GM19043 (cell line): Measurements from ENCODE around the gene KDM4C.

Source experiments
- ATAC-seq: cut with Tn5 transposase; IDR thresholded peaks from one replicate; pipeline ENCODE4 v1.9.1; 2021; ENCODE audit warnings: low read depth; ENCODE audit not compliant: unreplicated experiment

KDM4C gene

DNA sequence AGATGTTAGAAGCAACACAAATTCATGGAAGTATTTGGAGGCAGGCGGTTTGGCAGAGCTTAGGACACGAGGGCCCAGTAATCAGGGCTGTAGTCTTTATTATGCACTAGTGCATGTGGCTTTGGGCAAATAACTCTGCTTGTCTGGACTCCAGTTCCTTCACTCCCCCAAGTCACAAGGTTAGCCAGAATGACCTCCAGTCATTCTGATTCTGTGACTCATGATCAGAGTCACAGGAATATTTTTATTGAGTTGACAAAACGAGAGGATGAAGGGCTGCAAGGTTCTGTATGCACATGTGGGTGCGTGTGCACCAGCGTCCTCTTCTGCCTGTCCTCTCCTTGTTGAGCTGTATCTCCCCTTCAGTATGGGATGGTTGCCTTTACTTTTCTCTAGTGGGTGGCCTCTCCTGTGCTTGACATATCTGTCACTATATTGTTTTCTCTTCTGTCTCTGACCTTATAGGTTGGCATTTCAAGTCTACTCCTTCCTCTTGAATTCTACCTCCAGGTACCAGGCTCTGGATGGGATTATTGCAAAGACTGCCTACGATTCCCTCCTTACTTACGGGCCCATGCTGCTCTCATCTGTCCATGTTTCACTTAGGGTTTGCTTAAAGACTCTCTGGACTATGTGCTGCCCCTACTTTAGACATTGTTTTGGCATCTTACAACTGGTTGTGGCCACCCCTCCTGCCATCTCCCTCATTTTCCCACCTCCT is 94.6 kb downstream of the KDM4C start:
- no peak for ATAC-seq

GRCh38 chr9:6855860-6856259 is 98.1 kb downstream of the KDM4C start:
- ATAC-seq = no peak

DNA sequence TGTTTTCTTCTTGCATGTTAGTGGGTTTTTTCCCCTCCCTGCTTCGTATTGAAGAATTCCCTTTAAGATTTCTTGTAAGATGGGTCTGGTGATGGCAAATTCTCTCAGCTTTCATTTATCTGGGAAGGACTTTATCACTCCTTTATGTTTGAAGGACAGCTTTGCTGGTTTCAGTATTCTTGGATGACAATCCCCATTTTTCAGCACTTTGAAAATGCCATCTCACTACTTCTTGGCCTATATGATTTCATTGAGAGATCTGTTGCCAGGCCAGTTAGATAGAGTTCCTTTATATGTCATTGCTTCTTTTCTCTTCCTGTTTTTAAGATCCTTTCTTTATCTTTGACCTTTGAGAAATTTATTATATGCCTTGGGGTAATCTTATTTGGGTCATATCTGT is 106.3 kb downstream of the KDM4C start:
- ATAC-seq = no peak

GRCh38 chr9:6869081-6869948 is 111.5 kb downstream of the KDM4C start:
- no peak for ATAC-seq

DNA sequence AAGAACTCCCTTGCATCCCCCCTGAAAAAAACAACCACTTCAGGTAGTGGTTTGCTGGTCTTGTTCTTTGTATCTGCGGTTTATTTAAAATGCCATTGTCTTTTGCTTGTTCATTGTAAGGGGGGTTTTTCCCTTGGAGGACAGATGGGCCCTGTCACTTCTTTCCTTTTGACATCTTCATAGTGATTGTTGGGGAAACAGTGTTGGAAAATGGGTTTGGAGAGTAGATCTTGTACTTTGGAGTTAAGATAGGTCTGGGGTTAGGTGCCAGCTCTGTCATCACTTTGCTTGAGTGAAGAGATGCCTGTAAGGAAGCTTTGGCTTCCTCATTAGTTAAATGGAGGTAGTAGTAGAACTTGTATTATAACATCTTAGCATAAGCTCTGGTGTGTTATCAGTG is 112.4 kb downstream of the KDM4C start:
- no peak for ATAC-seq

DNA sequence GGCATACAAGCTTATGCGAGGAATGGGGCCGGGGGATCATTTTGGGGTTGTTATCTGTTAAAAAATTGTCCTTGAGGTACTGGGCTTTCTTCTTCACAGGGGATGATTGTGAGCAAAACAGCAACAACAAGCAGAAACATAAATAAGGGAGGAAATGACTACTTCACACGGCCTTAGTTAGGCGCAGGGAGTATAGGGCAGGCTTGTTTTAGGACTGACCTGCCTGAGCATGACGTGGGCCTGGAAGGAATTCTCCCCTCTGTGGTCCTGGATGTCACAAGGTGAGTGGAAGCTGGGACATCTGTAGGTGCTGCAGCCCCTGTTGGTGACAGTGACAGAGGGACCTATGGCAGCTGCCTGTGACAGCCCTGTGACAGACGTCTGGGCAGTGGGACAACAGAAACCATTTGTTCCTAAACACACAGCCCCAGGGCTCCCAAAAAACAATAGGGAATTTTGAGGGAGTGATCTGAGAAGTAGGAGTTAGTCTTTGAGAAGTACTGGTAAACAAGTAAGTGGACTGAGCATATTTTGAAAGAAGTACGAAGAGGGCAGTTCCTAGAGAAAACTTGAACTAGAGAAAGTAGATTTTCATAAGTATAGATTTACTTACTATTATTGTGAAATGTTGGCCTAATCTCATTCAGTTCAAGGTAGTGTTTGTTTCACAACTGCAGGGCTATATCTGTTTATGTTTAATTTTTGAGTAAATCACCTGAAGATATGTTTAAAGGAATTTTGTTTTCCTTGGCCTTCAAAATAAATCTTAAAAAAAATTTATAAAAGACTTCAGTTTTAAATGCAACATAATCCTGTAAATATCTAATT is 113.1 kb downstream of the KDM4C start:
- ATAC-seq = no peak

DNA sequence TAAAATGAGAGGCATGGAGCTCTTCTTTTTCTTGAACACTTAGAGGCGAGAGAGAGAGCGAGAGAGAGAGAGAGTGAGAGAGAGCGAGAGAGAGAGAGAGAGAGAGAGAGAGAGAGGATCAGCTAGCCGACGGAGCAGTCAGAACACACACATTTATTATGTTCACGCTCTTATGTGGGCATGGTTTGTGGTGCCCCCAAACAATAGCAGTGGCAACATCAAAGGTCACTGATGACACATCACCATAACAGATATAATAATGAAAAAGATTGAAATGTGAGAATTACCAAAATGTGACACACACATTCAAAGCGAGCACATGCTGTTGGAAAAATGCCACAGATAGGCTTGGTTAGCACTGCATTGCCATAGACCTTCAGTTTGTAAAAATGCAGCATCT is 116.1 kb downstream of the KDM4C start:
- no peak for ATAC-seq

DNA sequence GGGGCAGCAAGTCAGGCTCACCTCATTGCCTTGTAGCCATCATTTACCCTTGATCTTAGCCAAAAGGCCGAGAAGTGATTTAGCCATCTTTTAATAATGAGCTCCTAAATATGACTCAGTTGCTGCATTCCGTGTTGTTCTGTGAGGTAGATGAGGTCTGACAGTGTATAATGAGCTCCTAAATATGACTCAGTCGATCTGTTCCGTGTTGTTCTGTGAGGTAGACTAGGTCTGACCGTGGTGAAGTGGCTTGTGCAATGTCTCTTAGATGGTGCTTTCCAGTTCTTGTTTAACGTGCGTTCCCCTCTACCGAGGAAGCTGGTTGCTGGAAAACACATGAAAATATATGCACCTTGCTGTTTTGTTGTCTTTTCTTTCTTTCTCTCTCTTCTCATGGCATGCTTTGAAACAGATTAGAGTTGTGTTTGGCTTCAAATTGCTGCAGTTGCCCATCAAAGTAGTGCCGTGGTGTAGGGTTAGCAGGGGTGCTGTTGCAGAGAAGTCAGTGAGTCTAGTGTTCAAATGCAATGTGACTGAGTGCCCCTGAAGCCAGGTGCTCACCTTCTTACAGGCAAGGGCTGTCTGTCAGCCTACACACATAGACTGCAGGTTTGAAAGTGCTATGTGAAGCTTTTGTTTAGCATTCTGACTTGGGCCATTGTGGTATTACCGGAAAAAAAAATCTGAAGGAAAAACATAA is 118.6 kb downstream of the KDM4C start:
- no peak for ATAC-seq

GRCh38 chr9:6877671-6878161 is 119.9 kb downstream of the KDM4C start:
- no peak for ATAC-seq

DNA sequence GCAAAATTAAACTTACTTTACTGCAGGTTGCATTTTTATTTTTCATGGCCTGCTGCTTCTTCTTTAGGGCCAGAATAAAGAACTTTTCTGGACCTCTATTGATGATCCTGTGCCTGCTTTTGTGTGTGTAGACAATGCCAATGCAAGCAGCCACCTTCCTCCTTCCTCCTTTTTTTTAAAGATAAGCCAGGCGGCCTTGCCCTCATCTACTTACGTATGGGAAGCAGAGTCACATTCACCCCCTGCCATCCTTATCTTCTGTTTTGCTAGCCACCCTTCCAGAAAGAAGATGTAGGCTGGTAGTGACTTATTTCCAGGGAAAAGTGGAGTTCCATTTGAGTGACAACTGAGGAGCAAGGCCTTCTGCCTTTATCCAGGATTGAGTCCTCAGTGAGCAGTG is 122.9 kb downstream of the KDM4C start:
- ATAC-seq = no peak

- no peak for ATAC-seq
Measured at GRCh38 chr9:6884101-6884500, 126.3 kb downstream of the KDM4C start.

GRCh38 chr9:6884990-6885389 is 127.2 kb downstream of the KDM4C start:
- no peak for ATAC-seq

DNA sequence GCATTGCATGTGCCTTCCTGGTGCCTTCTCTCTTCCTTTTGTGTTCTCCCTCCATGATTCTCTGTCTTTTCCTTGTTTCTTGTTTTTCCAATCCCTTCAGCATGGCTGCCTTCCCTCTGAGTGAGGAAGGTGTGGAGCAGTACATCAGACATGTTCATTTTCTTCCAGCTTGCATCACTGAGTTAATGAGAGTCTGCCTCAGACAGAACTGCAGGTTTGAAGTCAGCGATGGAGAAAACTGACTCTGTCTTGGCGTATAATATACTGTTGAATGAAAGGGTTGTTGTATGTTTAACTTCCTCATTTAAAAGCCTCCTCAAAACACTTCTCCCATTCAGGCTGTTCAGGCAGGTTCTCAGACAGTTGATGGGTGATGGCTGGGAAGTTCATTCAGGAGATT is 129.3 kb downstream of the KDM4C start:
- ATAC-seq = no peak

GRCh38 chr9:6889868-6890267 is 132.1 kb downstream of the KDM4C start:
- no peak for ATAC-seq

DNA sequence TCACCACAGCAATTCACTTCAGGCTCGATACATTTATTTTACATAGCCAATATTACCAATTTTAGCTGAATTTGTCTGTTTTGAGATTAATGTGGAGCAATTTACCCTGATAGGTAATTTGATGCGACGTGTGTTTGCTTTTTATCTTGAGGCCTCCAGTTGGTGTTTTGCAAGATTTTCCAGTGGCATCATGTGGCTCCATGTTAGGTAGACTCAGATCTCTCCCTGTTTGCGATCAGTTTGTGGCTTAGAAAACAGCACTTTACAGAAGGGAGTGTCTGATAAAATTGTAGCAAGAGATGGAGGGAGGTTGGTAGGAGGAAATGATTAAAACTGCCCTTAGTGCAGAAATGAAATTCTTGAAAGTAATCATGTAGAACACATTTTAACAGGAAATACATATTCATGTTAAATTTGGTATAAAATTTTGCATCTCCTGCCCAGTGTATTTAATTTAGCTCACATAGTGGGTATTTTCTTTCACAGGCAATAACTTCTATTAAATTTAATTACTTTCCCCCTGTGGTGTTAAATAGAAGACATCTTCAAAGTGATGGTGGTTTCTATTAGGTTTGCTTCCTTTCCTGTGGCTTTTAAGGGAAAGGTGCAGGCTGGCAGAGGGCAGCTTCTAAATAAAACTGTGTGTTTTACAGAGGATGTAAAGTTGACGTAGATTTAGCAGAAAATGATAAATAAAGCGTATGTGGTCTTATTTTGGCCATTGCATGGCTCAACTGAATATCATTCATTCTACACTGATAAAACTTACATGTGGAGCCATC is 135.8 kb downstream of the KDM4C start:
- peak; percentile 33 for ATAC-seq

DNA sequence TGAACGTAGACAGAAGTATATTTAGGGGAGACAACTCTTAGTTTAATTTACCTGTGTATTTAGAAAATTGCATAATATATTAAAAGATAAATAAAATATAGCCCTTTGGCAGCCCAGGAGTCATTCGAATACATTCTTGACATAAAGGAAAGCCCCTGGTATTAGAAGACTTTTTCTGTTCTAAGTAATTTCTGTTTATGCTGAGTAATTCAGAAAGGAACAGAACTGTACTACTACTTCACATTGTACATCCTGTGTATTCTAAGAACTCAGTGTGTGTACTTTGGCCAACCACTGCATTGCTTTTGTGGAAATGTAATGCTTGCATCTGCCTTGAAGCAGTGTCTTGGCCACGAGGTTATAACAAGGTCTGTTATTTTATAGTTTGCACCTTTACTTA is 136.4 kb downstream of the KDM4C start:
- peak; percentile 86 for ATAC-seq

- ATAC-seq = no peak
Measured at GRCh38 chr9:6895754-6896153, 138.0 kb downstream of the KDM4C start.

GRCh38 chr9:6896562-6896961 is 138.8 kb downstream of the KDM4C start:
- no peak for ATAC-seq

DNA sequence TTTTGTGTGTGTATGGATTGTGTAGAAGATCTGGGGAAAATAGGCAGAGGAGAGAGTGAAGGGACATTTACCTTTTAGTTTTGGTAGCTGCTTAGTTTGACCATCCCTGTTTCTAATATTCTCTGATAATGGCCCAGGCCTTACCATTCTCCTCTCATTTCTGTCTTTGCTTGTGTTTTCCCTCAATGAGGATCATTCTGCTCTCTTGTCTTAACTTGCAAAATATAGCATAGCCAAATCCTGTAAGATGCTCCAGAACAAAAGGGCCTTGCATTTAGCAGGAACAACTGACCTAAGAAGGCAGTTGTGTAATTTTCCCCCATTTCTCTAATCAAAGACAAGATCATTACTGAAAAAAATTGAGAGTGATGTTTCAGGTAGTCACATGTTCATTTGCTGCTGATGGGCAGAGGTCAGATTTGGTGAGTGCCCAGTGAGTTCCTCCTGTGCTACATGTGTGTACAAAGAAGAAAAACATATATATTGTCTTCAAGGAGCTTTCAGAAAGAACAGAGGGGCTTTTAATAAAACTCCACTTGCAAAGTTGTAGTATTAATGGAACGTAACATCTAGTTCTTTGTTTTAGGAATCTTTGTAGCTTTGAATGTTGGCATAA is 139.5 kb downstream of the KDM4C start:
- ATAC-seq = no peak
